IMR-90 (cell line): Measurements from ENCODE around the gene PIRT. TPM values are rescaled to one million over a fixed set of nuclear protein-coding genes. Genes with fewer than 3 reads are reported as not detected.

Experiments used
- ATAC-seq: fragments of 200-7000 bp; cut with Tn5 transposase; 2 replicates; pipeline ENCODE4 v1.9.1; 2020; ENCODE audit warnings: low read depth, mild to moderate bottlenecking, moderate library complexity
- BruUV-seq: library from RNA; stranded (reverse); fragments of 400-500 nt; replicated peaks from 2 replicates; lab custom pipeline; 2021; lab: Mats Ljungman, UMichigan
- CTCF ChIA-PET: fragments of 300-600 bp; formaldehyde crosslinking; extraction: SDS; loops from one replicate; lab custom pipeline; 2021; ENCODE audit warnings: antibody characterized with exemption; lab: Yijun Ruan, JAX
- POLR2A ChIA-PET: fragments of 300-600 bp; sonication (Branson Sonifier 250); formaldehyde crosslinking; loops from one replicate; lab custom pipeline; 2022; ENCODE audit warnings: antibody characterized with exemption; ENCODE audit not compliant: unreplicated experiment; lab: Charles Lee
- DNase-seq: peaks from one replicate; pipeline ENCODE4 v3.0.0; 2013
- H2AFZ ChIP-seq: replicated peaks from 2 replicates; pipeline ENCODE3; 2013; ENCODE audit warnings: low read length, mild to moderate bottlenecking; ENCODE audit not compliant: poor library complexity
- H2AK5ac ChIP-seq: 2 replicates; pipeline ENCODE4 v1.6.1; 2013; ENCODE audit warnings: low read depth, low read length, inconsistent platforms
- H2AK9ac ChIP-seq: replicated peaks from 2 replicates; pipeline ENCODE3; 2013; ENCODE audit warnings: mild to moderate bottlenecking, low read depth, low read length, moderate library complexity; ENCODE audit not compliant: poor library complexity
- H2BK120ac ChIP-seq: 2 replicates; pipeline ENCODE4 v1.6.1; 2013; ENCODE audit warnings: low read depth, low read length, inconsistent platforms
- H2BK15ac ChIP-seq: 3 replicates; pipeline ENCODE4 v1.6.1; 2013; ENCODE audit warnings: low read depth, low read length, inconsistent platforms
- H2BK20ac ChIP-seq: 2 replicates; pipeline ENCODE4 v1.6.1; 2013; ENCODE audit warnings: low read depth, mild to moderate bottlenecking, inconsistent platforms, low read length, moderate library complexity
- H2BK5ac ChIP-seq: 2 replicates; pipeline ENCODE4 v1.6.1; 2013; ENCODE audit warnings: mild to moderate bottlenecking, low read depth, low read length, inconsistent platforms; ENCODE audit not compliant: poor library complexity, severe bottlenecking
- H3K14ac ChIP-seq: replicated peaks from 2 replicates; pipeline ENCODE4 v1.6.1; 2013; ENCODE audit warnings: low read depth, low read length, inconsistent platforms
- H3K18ac ChIP-seq: 2 replicates; pipeline ENCODE4 v1.6.1; 2013; ENCODE audit warnings: low read depth, low read length, control low read depth
- H3K23ac ChIP-seq: 2 replicates; pipeline ENCODE4 v1.6.1; 2013; ENCODE audit warnings: low read depth, low read length, inconsistent platforms
- H3K27ac ChIP-seq: 2 replicates; pipeline ENCODE4 v1.5.1; 2013; ENCODE audit warnings: mild to moderate bottlenecking, control low read depth, low read length; ENCODE audit not compliant: insufficient read depth
- H3K27me3 ChIP-seq: 2 replicates; pipeline ENCODE4 v1.6.1; 2013; ENCODE audit warnings: low read length; ENCODE audit not compliant: control insufficient read depth, insufficient read depth
- H3K36me3 ChIP-seq: 2 replicates; pipeline ENCODE4 v1.6.1; 2013; ENCODE audit warnings: low read length, mixed read lengths; ENCODE audit not compliant: control insufficient read depth, insufficient read depth
- H3K4ac ChIP-seq: 2 replicates; pipeline ENCODE4 v1.6.1; 2013; ENCODE audit warnings: low read depth, low read length, inconsistent platforms
- H3K4me1 ChIP-seq: 2 replicates; pipeline ENCODE4 v1.6.1; 2013; ENCODE audit warnings: low read length, mixed read lengths; ENCODE audit not compliant: control insufficient read depth, insufficient read depth
- H3K4me2 ChIP-seq: 2 replicates; pipeline ENCODE4 v1.6.1; 2013; ENCODE audit warnings: low read depth, mild to moderate bottlenecking, control low read depth, low read length, moderate library complexity
- H3K4me3 ChIP-seq: 2 replicates; pipeline ENCODE4 v1.5.1; 2013; ENCODE audit warnings: low read depth, mild to moderate bottlenecking, control low read depth, low read length, moderate library complexity; ENCODE audit not compliant: insufficient read depth
- H3K56ac ChIP-seq: 2 replicates; pipeline ENCODE4 v1.6.1; 2013; ENCODE audit warnings: low read length, inconsistent platforms; ENCODE audit not compliant: insufficient read depth; ENCODE audit errors: extremely low read depth
- H3K79me1 ChIP-seq, 2 experiments: 2 replicates each; pipeline ENCODE4 v1.6.1; 2013; ENCODE audit warnings: low read length in 2 of 2, inconsistent platforms in 1 of 2, low read depth in 1 of 2
- H3K9ac ChIP-seq: 2 replicates; pipeline ENCODE4 v1.6.1; 2013; ENCODE audit warnings: low read depth, low read length, control low read depth
- H3K9me1 ChIP-seq: 2 replicates; pipeline ENCODE4 v1.6.1; 2013; ENCODE audit warnings: low read length, inconsistent platforms; ENCODE audit not compliant: insufficient read depth
- H3K9me3 ChIP-seq: 2 replicates; pipeline ENCODE4 v1.6.1; 2013; ENCODE audit warnings: low read length; ENCODE audit not compliant: control insufficient read depth, insufficient read depth
- H4K20me1 ChIP-seq: 2 replicates; pipeline ENCODE4 v1.6.1; 2013; ENCODE audit warnings: low read length, inconsistent platforms; ENCODE audit not compliant: insufficient read depth
- H4K5ac ChIP-seq: 2 replicates; pipeline ENCODE4 v1.6.1; 2013; ENCODE audit warnings: mild to moderate bottlenecking, low read depth, low read length, control low read depth
- H4K8ac ChIP-seq, 2 experiments: 2 replicates each; pipeline ENCODE4 v1.6.1; 2013; ENCODE audit warnings: low read depth in 2 of 2, low read length in 2 of 2, control low read depth in 1 of 2, inconsistent platforms in 1 of 2
- H4K91ac ChIP-seq: 2 replicates; pipeline ENCODE4 v1.6.1; 2013; ENCODE audit warnings: low read depth, low read length, inconsistent platforms; ENCODE audit not compliant: insufficient read depth
- CEBPB ChIP-seq: IDR thresholded peaks from 2 replicates; pipeline ENCODE4 v1.6.1; 2012; ENCODE audit warnings: low read depth, low read length, improper control_type of control experiment
- FOS ChIP-seq: fragments of 150-350 bp; IDR thresholded peaks from 2 replicates; pipeline ENCODE4 v1.6.1; 2016; ENCODE audit warnings: low read depth, low read length
- MAFK ChIP-seq: IDR thresholded peaks from 2 replicates; pipeline ENCODE4 v1.6.1; 2012; ENCODE audit warnings: low read depth, low read length, improper control_type of control experiment
- MAZ ChIP-seq: IDR thresholded peaks from 2 replicates; pipeline ENCODE4 v1.6.1; 2012; ENCODE audit warnings: low read depth, mild to moderate bottlenecking, low read length, improper control_type of control experiment, moderate library complexity, borderline replicate concordance
- NFE2L2 ChIP-seq: fragments of 150-350 bp; IDR thresholded peaks from 2 replicates; pipeline ENCODE4 v1.6.1; 2016; ENCODE audit warnings: low read depth, mild to moderate bottlenecking, low read length
- POLR2A ChIP-seq: IDR thresholded peaks from 2 replicates; pipeline ENCODE4 v1.6.1; 2012; ENCODE audit warnings: mild to moderate bottlenecking, low read depth, low read length
- RAD21 ChIP-seq: IDR thresholded peaks from 2 replicates; pipeline ENCODE4 v1.6.1; 2012; ENCODE audit warnings: low read length, improper control_type of control experiment
- RFX5 ChIP-seq: IDR thresholded peaks from 2 replicates; pipeline ENCODE4 v1.8.0; 2012; ENCODE audit warnings: low read depth, mild to moderate bottlenecking, low read length, moderate library complexity
- SMC3 ChIP-seq: fragments of 150-350 bp; IDR thresholded peaks from 2 replicates; pipeline ENCODE4 v1.6.1; 2016; ENCODE audit warnings: low read depth, mild to moderate bottlenecking, antibody characterized with exemption, low read length, moderate library complexity
- WGBS, 2 experiments: methylation state at CpG; one replicate each; pipeline versions ENCODE4 v1.1.5 to v1.1.7; 2013; ENCODE audit warnings: missing lambda C conversion rate in 2 of 2; ENCODE audit not compliant: insufficient read length in 1 of 2; ENCODE audit errors: extremely low coverage in 2 of 2; 5-methylcytosine and 5-hydroxymethylcytosine counted together
- dilution Hi-C: fragments of 300-500 bp; cut with HindIII; formaldehyde crosslinking; loops from one replicate; pipeline ENCODE4 v1.14.3; 2018; ENCODE audit warnings: low sequenced_read_pairs; ENCODE audit not compliant: unreplicated experiment
- in situ Hi-C: fragments of 300-500 bp; cut with MboI; formaldehyde crosslinking; loops from 3 replicates; pipeline ENCODE4 v1.14.3; 2019; ENCODE audit warnings: low sequenced_read_pairs, inconsistent platforms, mixed read lengths
- intact Hi-C: fragments of 100-400 bp; cut with micrococcal nuclease; formaldehyde crosslinking; loops from 2 replicates; pipeline ENCODE4 v1.10.0; 2022
- polyA plus RNA-seq, 3 experiments: library from polyadenylated mRNA; depleted of rRNA; stranded (reverse); fragments of >200 nt; gene quantifications; 2 replicates each; pipeline ENCODE4 v1.2.3, GENCODE V29; 2012; ENCODE audit warnings: low replicate concordance in 1 of 3
- total RNA-seq: library from RNA; depleted of rRNA; stranded (reverse); fragments of >200 nt; gene quantifications from 2 replicates; pipeline ENCODE4 v1.2.3, GENCODE V29; 2012
- TF ChIP-seq, protein P1 (sequence below): conservative IDR thresholded peaks from 2 replicates; pipeline ENCODE4 v1.5.1; 2012; ENCODE audit warnings: mild to moderate bottlenecking, low read depth, low read length, improper control_type of control experiment

Gene PIRT
- total and polyA plus RNA-seq, 2 of the 4 experiments (the other 2 are of a cell fraction) = not detected

- H3K4me3 ChIP-seq = no peak overlapping the region
- CTCF ChIA-PET = interaction anchor here (0.6 kb wide), 1 partner anchor 61 kb away, joined by 3 read pairs; no protein-coding TSS in a partner anchor
- H3K27ac ChIP-seq = no peak overlapping the region
- no peak overlapping the region for H3K14ac ChIP-seq
- dilution Hi-C loops (no loop called here), in situ Hi-C loops (no loop called here), intact Hi-C loops (no loop called here)
- H4K8ac ChIP-seq = no peak overlapping the region
- WGBS, 2 experiments = no CpG with 5 or more reads among the region's 7 CpGs
- no peak overlapping the region for H2BK20ac ChIP-seq
- no peak overlapping the region for H4K5ac ChIP-seq
- H2AK9ac ChIP-seq = no peak overlapping the region
- H2BK120ac ChIP-seq = no peak overlapping the region
- no peaks in the 10 kb centered on the region for H3K36me3 ChIP-seq
- H3K4ac ChIP-seq = no peak overlapping the region
- no peak overlapping the region for H3K56ac ChIP-seq
- no peak overlapping the region for H4K91ac ChIP-seq
- POLR2A ChIA-PET = no interaction called here
- no peaks in the 10 kb centered on the region for H3K79me1 ChIP-seq
- H4K20me1 ChIP-seq = no peaks in the 10 kb centered on the region
- H3K9ac ChIP-seq = no peak overlapping the region
- H2AFZ ChIP-seq = no peak overlapping the region
- no peak overlapping the region for H3K18ac ChIP-seq
- H3K23ac ChIP-seq = no peak overlapping the region
- no peaks in the 10 kb centered on the region for H3K27me3 ChIP-seq
- no peak for TF ChIP-seq NFE2L2
- no peak for TF ChIP-seq POLR2A
- TF ChIP-seq SMC3 = no peak
- TF ChIP-seq RFX5 = no peak
- no peak for TF ChIP-seq RAD21
- TF ChIP-seq CEBPB = no peak
- no peak for TF ChIP-seq MAFK
- TF ChIP-seq, protein P1, sequence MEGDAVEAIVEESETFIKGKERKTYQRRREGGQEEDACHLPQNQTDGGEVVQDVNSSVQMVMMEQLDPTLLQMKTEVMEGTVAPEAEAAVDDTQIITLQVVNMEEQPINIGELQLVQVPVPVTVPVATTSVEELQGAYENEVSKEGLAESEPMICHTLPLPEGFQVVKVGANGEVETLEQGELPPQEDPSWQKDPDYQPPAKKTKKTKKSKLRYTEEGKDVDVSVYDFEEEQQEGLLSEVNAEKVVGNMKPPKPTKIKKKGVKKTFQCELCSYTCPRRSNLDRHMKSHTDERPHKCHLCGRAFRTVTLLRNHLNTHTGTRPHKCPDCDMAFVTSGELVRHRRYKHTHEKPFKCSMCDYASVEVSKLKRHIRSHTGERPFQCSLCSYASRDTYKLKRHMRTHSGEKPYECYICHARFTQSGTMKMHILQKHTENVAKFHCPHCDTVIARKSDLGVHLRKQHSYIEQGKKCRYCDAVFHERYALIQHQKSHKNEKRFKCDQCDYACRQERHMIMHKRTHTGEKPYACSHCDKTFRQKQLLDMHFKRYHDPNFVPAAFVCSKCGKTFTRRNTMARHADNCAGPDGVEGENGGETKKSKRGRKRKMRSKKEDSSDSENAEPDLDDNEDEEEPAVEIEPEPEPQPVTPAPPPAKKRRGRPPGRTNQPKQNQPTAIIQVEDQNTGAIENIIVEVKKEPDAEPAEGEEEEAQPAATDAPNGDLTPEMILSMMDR = no peak
- TF ChIP-seq MAZ = no peak
- TF ChIP-seq FOS = no peak
- no peak overlapping the region for H3K4me2 ChIP-seq
- BruUV-seq = no TSS peak
- no peaks in the 10 kb centered on the region for H3K4me1 ChIP-seq
- no peak overlapping the region for H2AK5ac ChIP-seq
- DNase-seq = no peak
- no peaks in the 10 kb centered on the region for H3K9me3 ChIP-seq
- ATAC-seq = no peak
- no peak overlapping the region for H2BK15ac ChIP-seq
- H3K9me1 ChIP-seq = no peaks in the 10 kb centered on the region
- H2BK5ac ChIP-seq = no peak overlapping the region
Observed at GRCh38 chr17:10798910-10799309, 39.0 kb downstream of the PIRT start.
